22Rv1 (cell line): Measurements from ENCODE around the gene ZNF583.

Experiments used
- ZFX ChIP-seq: fragments of 450-650 bp; IDR thresholded peaks from 2 replicates; pipeline ENCODE4 v1.6.1; 2017; ENCODE audit warnings: antibody characterized with exemption, borderline replicate concordance
- TF ChIP-seq, protein P1 (sequence below): fragments of 450-650 bp; IDR thresholded peaks from 2 replicates; pipeline ENCODE4 v1.5.1; 2017; ENCODE audit warnings: mild to moderate bottlenecking

DNA sequence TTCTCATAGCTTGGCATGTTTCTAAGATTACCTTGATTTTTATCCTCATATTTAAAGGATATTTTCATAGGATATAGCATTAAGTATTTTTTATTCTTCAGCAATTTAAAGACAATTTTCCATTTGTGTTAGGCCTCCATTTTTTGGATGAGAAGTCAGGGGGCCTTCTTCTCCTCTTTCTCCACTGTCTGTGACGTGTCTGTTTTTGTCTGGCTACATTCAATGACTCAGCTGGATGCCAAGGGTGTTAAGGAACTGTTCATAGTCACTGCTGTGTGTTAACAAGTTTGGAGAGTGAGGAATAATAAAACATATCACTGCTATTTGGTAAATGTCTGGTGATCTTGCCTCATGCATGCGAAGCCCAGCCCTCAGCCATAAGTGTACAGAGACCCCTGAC, 47.2 kb upstream of the ZNF583 start:
- TF ChIP-seq, protein P1, sequence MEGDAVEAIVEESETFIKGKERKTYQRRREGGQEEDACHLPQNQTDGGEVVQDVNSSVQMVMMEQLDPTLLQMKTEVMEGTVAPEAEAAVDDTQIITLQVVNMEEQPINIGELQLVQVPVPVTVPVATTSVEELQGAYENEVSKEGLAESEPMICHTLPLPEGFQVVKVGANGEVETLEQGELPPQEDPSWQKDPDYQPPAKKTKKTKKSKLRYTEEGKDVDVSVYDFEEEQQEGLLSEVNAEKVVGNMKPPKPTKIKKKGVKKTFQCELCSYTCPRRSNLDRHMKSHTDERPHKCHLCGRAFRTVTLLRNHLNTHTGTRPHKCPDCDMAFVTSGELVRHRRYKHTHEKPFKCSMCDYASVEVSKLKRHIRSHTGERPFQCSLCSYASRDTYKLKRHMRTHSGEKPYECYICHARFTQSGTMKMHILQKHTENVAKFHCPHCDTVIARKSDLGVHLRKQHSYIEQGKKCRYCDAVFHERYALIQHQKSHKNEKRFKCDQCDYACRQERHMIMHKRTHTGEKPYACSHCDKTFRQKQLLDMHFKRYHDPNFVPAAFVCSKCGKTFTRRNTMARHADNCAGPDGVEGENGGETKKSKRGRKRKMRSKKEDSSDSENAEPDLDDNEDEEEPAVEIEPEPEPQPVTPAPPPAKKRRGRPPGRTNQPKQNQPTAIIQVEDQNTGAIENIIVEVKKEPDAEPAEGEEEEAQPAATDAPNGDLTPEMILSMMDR: no peak
- TF ChIP-seq ZFX: no peak
